PFSK-1 (cell line): ENCODE results near the gene C20orf141.

Experiments
- FOXP2 ChIP-seq: optimal IDR thresholded peaks from 2 replicates; pipeline ENCODE3; 2011; ENCODE audit warnings: borderline replicate concordance, control low read depth, inconsistent platforms; ENCODE audit not compliant: insufficient read depth; ENCODE audit errors: extremely low read length, extremely low read depth
- POLR2AphosphoS5 ChIP-seq: IDR thresholded peaks from 2 replicates; pipeline ENCODE4 v1.6.1; 2012; ENCODE audit warnings: low read depth, mild to moderate bottlenecking, control low read depth, low read length, moderate library complexity
- REST ChIP-seq, 2 experiments: IDR thresholded peaks; 2 replicates each; pipeline versions ENCODE4 v1.6.1 to v1.8.0; 2011 to 2012; ENCODE audit warnings: low read depth in 2 of 2, low read length in 2 of 2, control low read depth in 1 of 2, inconsistent platforms in 1 of 2, mild to moderate bottlenecking in 1 of 2, moderate library complexity in 1 of 2; ENCODE audit not compliant: insufficient read depth in 1 of 2
- SIN3A ChIP-seq: IDR thresholded peaks from 2 replicates; pipeline ENCODE4 v1.6.1; 2012; ENCODE audit warnings: mild to moderate bottlenecking, low read length, moderate library complexity, borderline replicate concordance; ENCODE audit not compliant: insufficient read depth
- TAF1 ChIP-seq: IDR thresholded peaks from 2 replicates; pipeline ENCODE4 v1.6.1; 2012; ENCODE audit warnings: low read length, control low read depth, borderline replicate concordance; ENCODE audit not compliant: insufficient read depth

The C20orf141 gene

GRCh38 chr20:2794202-2794748, 20.5 kb upstream of the C20orf141 start:
- TF ChIP-seq FOXP2 (no peak), REST (IDR thresholded peaks at IDR 0.05; ENCODE audit: insufficient read depth in 1 of 2, low read depth in 2 of 2, low read length in 2 of 2) (no peak), POLR2AphosphoS5 (no peak; the same call in 1 of the 2 replicates), TAF1 (no peak), SIN3A (no peak)

- TF ChIP-seq SIN3A, result no peak
- no peak for TF ChIP-seq TAF1
- no peak for TF ChIP-seq REST (IDR thresholded peaks at IDR 0.05; ENCODE audit: insufficient read depth in 1 of 2, low read depth in 2 of 2, low read length in 2 of 2)
- no peak for TF ChIP-seq FOXP2
- TF ChIP-seq POLR2AphosphoS5, result no peak
Observed at GRCh38 chr20:2794866-2795447, 19.8 kb upstream of the C20orf141 start.

GRCh38 chr20:2795451-2795850, 19.3 kb upstream of the C20orf141 start:
- TF ChIP-seq SIN3A (no peak), FOXP2 (no peak), POLR2AphosphoS5 (no peak), TAF1 (no peak), REST (IDR thresholded peaks at IDR 0.05; ENCODE audit: insufficient read depth in 1 of 2, low read depth in 2 of 2, low read length in 2 of 2) (no peak)

- no peak for TF ChIP-seq SIN3A
- no peak for TF ChIP-seq REST (IDR thresholded peaks at IDR 0.05; ENCODE audit: insufficient read depth in 1 of 2, low read depth in 2 of 2, low read length in 2 of 2)
- TF ChIP-seq TAF1, result no peak
- TF ChIP-seq POLR2AphosphoS5, result no peak
- no peak for TF ChIP-seq FOXP2
Observed at GRCh38 chr20:2796011-2796660, 18.7 kb upstream of the C20orf141 start.
